ENCODE results near the gene ODC1.

Gene ODC1

GRCh38 chr2:10393640-10393982 lies 54.5 kb downstream of the ODC1 start:
- TF ChIP-seq, protein P1, sequence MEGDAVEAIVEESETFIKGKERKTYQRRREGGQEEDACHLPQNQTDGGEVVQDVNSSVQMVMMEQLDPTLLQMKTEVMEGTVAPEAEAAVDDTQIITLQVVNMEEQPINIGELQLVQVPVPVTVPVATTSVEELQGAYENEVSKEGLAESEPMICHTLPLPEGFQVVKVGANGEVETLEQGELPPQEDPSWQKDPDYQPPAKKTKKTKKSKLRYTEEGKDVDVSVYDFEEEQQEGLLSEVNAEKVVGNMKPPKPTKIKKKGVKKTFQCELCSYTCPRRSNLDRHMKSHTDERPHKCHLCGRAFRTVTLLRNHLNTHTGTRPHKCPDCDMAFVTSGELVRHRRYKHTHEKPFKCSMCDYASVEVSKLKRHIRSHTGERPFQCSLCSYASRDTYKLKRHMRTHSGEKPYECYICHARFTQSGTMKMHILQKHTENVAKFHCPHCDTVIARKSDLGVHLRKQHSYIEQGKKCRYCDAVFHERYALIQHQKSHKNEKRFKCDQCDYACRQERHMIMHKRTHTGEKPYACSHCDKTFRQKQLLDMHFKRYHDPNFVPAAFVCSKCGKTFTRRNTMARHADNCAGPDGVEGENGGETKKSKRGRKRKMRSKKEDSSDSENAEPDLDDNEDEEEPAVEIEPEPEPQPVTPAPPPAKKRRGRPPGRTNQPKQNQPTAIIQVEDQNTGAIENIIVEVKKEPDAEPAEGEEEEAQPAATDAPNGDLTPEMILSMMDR (IDR thresholded peaks at IDR 0.05; ENCODE audit: borderline replicate concordance, insufficient read depth, low read depth, low read length): no peak

GRCh38 chr2:10392951-10393639 lies 55.0 kb downstream of the ODC1 start:
- H3K4me3 ChIP-seq (ENCODE audit: low read depth, low read length): no peak overlapping the region
- TF ChIP-seq, protein P1 (IDR thresholded peaks at IDR 0.05; ENCODE audit: borderline replicate concordance, insufficient read depth, low read depth, low read length): no peak

More at GRCh38 chr2:10393640-10393982, 54.5 kb downstream of the ODC1 start:
- no peak overlapping the region for H3K4me3 ChIP-seq (ENCODE audit: low read depth, low read length)

DNA sequence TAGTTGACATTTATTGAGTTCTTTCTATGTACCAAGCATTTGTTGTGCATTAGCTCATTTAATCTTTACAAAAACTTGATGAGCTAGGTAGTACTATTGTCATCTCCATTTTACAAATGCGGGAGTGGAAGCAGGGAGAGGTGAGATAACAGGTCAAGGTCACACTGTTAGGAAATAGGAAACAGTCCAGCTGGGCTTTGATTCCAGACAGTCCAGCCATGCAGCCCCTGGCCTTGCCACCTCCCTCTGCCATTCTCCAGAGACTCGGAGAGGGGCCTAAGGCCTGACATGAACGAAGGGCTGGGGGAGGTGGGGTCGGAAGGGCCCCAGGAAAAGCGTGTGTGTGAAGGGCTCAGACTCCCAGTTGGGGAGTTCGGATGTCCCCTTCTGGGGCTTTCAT lies 55.6 kb downstream of the ODC1 start:
- H3K4me3 ChIP-seq (ENCODE audit: low read depth, low read length): no peak overlapping the region
- TF ChIP-seq, protein P1 (IDR thresholded peaks at IDR 0.05; ENCODE audit: borderline replicate concordance, insufficient read depth, low read depth, low read length): no peak

DNA sequence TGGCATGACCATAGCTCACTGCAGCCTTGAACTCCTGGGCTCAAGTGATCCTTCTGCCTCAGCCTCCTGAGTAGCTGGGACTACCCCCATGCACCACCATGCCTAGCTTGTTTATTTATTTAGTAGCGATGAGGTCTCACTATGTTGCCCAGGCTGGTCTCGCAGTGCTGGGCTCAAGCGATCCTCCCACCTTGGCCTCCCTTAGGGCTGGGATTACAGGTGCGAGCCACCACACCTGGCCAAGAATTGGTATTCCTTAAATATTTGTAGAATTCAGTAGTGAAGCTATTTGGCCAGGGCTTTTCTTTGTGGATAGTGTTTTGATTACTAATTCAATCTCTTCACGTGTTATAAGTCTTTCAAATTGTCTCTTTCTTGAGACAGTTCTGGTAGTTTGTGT lies 56.0 kb downstream of the ODC1 start:
- TF ChIP-seq, protein P1 (IDR thresholded peaks at IDR 0.05; ENCODE audit: borderline replicate concordance, insufficient read depth, low read depth, low read length): no peak
- H3K4me3 ChIP-seq (ENCODE audit: low read depth, low read length): no peak overlapping the region

DNA sequence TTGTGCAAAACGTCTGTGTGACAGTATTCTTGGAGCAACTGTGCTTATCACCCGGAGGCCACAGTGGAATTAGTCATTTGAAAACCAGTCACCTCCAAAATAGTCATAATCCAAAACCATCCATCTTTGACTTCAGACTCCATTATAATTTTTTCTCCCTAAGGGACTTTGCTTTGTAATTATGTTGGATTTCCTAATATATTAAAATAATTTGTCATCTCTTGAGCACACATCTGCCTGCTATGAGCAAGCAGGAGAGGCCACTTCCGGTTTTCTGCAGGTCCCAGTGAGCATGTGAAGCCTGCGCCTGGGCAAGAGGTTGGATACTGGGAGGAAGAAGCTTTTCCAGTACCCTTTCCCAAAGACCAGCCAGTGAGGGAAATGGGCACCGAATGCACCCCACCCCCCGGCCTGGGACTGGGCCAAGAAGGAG lies 57.7 kb downstream of the ODC1 start:
- H3K4me3 ChIP-seq (ENCODE audit: low read depth, low read length): no peak overlapping the region
- TF ChIP-seq, protein P1 (IDR thresholded peaks at IDR 0.05; ENCODE audit: borderline replicate concordance, insufficient read depth, low read depth, low read length): no peak
